ENCODE data around the gene CLUH.

CLUH gene

DNA sequence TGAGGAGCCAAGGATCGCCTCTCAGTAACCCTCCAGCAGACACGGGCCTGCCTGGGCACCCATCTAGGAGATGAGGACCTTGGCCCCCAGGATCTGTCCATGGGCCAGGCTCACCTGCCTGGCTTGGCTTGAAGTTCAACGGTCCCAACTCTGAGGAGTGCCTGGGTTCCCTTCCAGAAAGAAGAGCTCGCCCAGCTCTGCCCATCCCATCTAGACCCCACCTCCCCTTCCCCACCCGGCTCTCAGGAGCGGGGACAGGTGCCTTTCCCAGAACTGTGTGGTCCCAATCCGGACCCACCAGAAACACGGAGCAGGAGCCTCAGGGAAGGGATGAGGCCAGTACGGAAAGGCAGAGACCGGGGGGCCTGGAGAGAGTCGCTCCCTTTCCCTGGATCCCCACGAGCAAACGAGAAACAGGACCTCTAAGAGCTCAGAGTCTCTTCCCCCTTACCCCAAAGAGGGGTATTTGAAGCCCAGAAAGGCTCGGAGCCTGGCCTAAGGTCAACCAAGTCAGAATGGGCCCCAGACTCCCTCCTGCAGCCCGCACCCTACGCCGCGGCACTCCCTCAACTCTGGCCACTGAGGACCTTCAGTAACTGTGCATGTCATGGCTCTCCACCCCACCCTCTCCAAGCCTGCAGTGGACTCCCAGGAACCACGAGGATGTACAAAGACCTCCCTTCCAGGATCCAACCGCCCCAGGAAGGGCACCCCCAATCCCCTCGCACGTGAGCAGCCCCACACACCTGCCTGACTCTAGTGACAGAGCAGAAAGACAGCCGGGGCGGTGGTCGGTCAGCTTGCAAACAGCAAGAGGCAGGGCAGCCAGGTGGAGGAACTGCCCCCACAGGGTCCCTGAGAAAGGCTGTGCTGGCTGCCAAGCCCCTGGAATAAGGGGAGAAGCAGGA is 5.4 kb downstream of the CLUH start:
- ChIA-PET POLR2A (interaction anchor here (0.5 to 1.3 kb wide), 4 partner anchors 13 to 195 kb away, joined by 3 to 4 read pairs (median 3); no protein-coding TSS in a partner anchor), CTCF (interaction anchor here (0.6 to 1.2 kb wide), 5 partner anchors 11 to 343 kb away, joined by 3 to 5 read pairs (median 4); no protein-coding TSS in a partner anchor)
- H3K4me1 ChIP-seq (ENCODE audit: control insufficient read depth, insufficient read depth, low read length) = peaks cover 13% of the 10 kb centered on the region
- no peaks in the 10 kb centered on the region for H3K9me3 ChIP-seq (ENCODE audit: control insufficient read depth, insufficient read depth, low read depth, low read length)
- peaks cover 4 to 35% of the 10 kb centered on the region in 2 experiments; a peak in 2 of 3 replicates for H3K36me3 ChIP-seq (ENCODE audit: control insufficient read depth in 2 of 2, insufficient read depth in 1 of 2, low read length in 2 of 2)
- peak overlapping the region; percentile 41; the same call in 1 of the 2 replicates for H3K27ac ChIP-seq (ENCODE audit: extremely low read depth, low read depth, low read length)
- no peak overlapping the region for H3K4me3 ChIP-seq (ENCODE audit: low read depth, low read length)
- TF ChIP-seq RBAK (tag by site-specific recombination; IDR thresholded peaks at IDR 0.05) (no peak), ZNF513 (tag by site-specific recombination; IDR thresholded peaks at IDR 0.05) (no peak)
- TF ChIP-seq, protein P1, sequence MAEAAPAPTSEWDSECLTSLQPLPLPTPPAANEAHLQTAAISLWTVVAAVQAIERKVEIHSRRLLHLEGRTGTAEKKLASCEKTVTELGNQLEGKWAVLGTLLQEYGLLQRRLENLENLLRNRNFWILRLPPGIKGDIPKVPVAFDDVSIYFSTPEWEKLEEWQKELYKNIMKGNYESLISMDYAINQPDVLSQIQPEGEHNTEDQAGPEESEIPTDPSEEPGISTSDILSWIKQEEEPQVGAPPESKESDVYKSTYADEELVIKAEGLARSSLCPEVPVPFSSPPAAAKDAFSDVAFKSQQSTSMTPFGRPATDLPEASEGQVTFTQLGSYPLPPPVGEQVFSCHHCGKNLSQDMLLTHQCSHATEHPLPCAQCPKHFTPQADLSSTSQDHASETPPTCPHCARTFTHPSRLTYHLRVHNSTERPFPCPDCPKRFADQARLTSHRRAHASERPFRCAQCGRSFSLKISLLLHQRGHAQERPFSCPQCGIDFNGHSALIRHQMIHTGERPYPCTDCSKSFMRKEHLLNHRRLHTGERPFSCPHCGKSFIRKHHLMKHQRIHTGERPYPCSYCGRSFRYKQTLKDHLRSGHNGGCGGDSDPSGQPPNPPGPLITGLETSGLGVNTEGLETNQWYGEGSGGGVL (tag by site-specific recombination; IDR thresholded peaks at IDR 0.05) = no peak

DNA sequence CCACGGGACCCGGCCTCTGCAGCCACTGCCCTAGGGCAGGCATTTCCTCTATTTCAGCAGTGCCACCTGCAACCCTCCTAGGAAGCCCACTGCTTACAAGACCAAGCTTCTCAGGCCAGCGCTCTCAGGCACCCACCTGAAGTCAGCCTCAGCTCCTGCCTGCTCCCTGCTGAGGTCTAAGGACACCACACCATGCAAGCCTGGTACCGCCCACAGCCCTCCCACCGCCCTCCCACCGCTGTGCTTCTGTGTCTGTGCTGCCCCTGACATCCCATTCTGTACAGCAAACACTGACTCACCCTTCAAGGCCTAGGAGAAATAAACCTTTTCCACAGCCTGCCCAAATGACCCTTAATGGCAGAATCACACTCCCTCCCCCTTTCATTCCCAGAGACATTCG is 6.3 kb downstream of the CLUH start:
- H3K9me3 ChIP-seq (ENCODE audit: control insufficient read depth, insufficient read depth, low read depth, low read length) = no peaks in the 10 kb centered on the region
- H3K4me1 ChIP-seq (ENCODE audit: control insufficient read depth, insufficient read depth, low read length) = peaks cover 13% of the 10 kb centered on the region
- H3K27ac ChIP-seq (ENCODE audit: extremely low read depth, low read depth, low read length) = peak overlapping the region; percentile 41; the same call in 1 of the 2 replicates
- peaks cover 4 to 43% of the 10 kb centered on the region in 2 experiments; a peak in 2 of 3 replicates for H3K36me3 ChIP-seq (ENCODE audit: control insufficient read depth in 2 of 2, insufficient read depth in 1 of 2, low read length in 2 of 2)
- ChIA-PET CTCF (interaction anchor here (1.0 kb wide), 1 partner anchor 81 kb away, joined by 4 read pairs; no protein-coding TSS in a partner anchor), POLR2A (interaction anchor here (0.6 to 1.3 kb wide), 2 partner anchors 158 to 194 kb away, joined by 3 to 4 read pairs; no protein-coding TSS in a partner anchor)
- no peak overlapping the region for H3K4me3 ChIP-seq (ENCODE audit: low read depth, low read length)
- TF ChIP-seq ZNF623 (tag by site-specific recombination; IDR thresholded peaks at IDR 0.05) (no peak), ZFP37 (tag by site-specific recombination; IDR thresholded peaks at IDR 0.05) (no peak), ZBTB21 (tag by site-specific recombination; IDR thresholded peaks at IDR 0.05) (no peak), ZNF16 (tag by site-specific recombination; IDR thresholded peaks at IDR 0.05; ENCODE audit: low read depth) (no peak), ZNF621 (tag by site-specific recombination; IDR thresholded peaks at IDR 0.05) (no peak), WT1 (tag by site-specific recombination; IDR thresholded peaks at IDR 0.05) (no peak), ZBTB20 (tag by site-specific recombination; IDR thresholded peaks at IDR 0.05) (no peak), ZNF169 (tag by site-specific recombination; IDR thresholded peaks at IDR 0.05) (no peak), ZNF140 (tag by site-specific recombination; IDR thresholded peaks at IDR 0.05) (no peak), KLF9 (tag by site-specific recombination; IDR thresholded peaks at IDR 0.05; ENCODE audit: low read depth) (no peak), ZNF114 (tag by site-specific recombination; IDR thresholded peaks at IDR 0.05) (no peak), ZFP41 (tag by site-specific recombination; IDR thresholded peaks at IDR 0.05; ENCODE audit: borderline replicate concordance) (no peak), ZNF600 (tag by site-specific recombination; IDR thresholded peaks at IDR 0.05) (0 out of 2 replicates have a peak, but pooled peaks have one; percentile 72), YY2 (tag by site-specific recombination; IDR thresholded peaks at IDR 0.05) (no peak), SP7 (tag by site-specific recombination; IDR thresholded peaks at IDR 0.05) (peak; percentile 61; the same call in 1 of the 2 replicates), ZSCAN4 (tag by site-specific recombination; IDR thresholded peaks at IDR 0.05) (no peak), SP2 (tag by site-specific recombination; IDR thresholded peaks at IDR 0.05) (peak; percentile 27; the same call in 1 of the 2 replicates), ZNF211 (tag by site-specific recombination; IDR thresholded peaks at IDR 0.05; ENCODE audit: low read depth) (no peak), ZFHX2 (tag by site-specific recombination; conservative IDR thresholded peaks at IDR 0.05) (peak; percentile 93), ZNF561 (tag by site-specific recombination; IDR thresholded peaks at IDR 0.05; ENCODE audit: borderline replicate concordance) (no peak), ZNF624 (tag by site-specific recombination; IDR thresholded peaks at IDR 0.05) (no peak), GLI4 (tag by site-specific recombination; IDR thresholded peaks at IDR 0.05) (no peak)
- TF ChIP-seq, protein P2, sequence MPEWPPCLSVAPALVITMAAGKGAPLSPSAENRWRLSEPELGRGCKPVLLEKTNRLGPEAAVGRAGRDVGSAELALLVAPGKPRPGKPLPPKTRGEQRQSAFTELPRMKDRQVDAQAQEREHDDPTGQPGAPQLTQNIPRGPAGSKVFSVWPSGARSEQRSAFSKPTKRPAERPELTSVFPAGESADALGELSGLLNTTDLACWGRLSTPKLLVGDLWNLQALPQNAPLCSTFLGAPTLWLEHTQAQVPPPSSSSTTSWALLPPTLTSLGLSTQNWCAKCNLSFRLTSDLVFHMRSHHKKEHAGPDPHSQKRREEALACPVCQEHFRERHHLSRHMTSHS (tag by site-specific recombination; IDR thresholded peaks at IDR 0.05) = no peak
- TF ChIP-seq, protein P3, sequence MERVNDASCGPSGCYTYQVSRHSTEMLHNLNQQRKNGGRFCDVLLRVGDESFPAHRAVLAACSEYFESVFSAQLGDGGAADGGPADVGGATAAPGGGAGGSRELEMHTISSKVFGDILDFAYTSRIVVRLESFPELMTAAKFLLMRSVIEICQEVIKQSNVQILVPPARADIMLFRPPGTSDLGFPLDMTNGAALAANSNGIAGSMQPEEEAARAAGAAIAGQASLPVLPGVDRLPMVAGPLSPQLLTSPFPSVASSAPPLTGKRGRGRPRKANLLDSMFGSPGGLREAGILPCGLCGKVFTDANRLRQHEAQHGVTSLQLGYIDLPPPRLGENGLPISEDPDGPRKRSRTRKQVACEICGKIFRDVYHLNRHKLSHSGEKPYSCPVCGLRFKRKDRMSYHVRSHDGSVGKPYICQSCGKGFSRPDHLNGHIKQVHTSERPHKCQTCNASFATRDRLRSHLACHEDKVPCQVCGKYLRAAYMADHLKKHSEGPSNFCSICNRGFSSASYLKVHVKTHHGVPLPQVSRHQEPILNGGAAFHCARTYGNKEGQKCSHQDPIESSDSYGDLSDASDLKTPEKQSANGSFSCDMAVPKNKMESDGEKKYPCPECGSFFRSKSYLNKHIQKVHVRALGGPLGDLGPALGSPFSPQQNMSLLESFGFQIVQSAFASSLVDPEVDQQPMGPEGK (tag by site-specific recombination; IDR thresholded peaks at IDR 0.05) = no peak
